NCI-H1092 treated with DMSO at 0.1 percent for 48 hours (cell line): Measurements from ENCODE around the gene ALKBH8.
"Not testable (repeated sequence)": the region's sequence is repeated elsewhere in the genome, so short reads cannot be mapped to it uniquely, and the experiment has no call there.

Experiments
- DNase-seq: peaks from one replicate; lab custom pipeline; 2025; lab: John Stamatoyannopoulos, UW

Gene ALKBH8

GRCh38 chr11:107565219-107565937 is at the start of gene ALKBH8:
Gene ALKBH8 (minus strand): TSS chr11:107565735. CDS start chr11:107560893, 4,842 bp downstream.
- peak; percentile 79 for DNase-seq

GRCh38 chr11:107612445-107612844 is 46.9 kb upstream of the ALKBH8 start:
- DNase-seq = no peak

GRCh38 chr11:107609400-107610218 is 44.1 kb upstream of the ALKBH8 start:
- DNase-seq = no peak

- DNase-seq = no peak
Observed at GRCh38 chr11:107608809-107609208, 43.3 kb upstream of the ALKBH8 start.

- no peak for DNase-seq
Observed at GRCh38 chr11:107606141-107606540, 40.6 kb upstream of the ALKBH8 start.

GRCh38 chr11:107605061-107606006 is 39.8 kb upstream of the ALKBH8 start:
- DNase-seq = no peak

GRCh38 chr11:107598225-107599139 is 32.9 kb upstream of the ALKBH8 start:
- DNase-seq = no peak

- DNase-seq = no peak
Observed at GRCh38 chr11:107594736-107595135, 29.2 kb upstream of the ALKBH8 start.

GRCh38 chr11:107593951-107594350 is 28.4 kb upstream of the ALKBH8 start:
- DNase-seq = no peak

- no peak for DNase-seq
Observed at GRCh38 chr11:107592813-107593212, 27.3 kb upstream of the ALKBH8 start.

GRCh38 chr11:107592231-107592590 is 26.7 kb upstream of the ALKBH8 start:
- DNase-seq = no peak

- DNase-seq = no peak
Observed at GRCh38 chr11:107591378-107592230, 26.1 kb upstream of the ALKBH8 start.

- DNase-seq = peak; percentile 18
Observed at GRCh38 chr11:107590460-107591377, 25.2 kb upstream of the ALKBH8 start, which contains the start of gene ELMOD1. Gene ELMOD1 (plus strand): TSS chr11:107591147. CDS start chr11:107618190, 27,043 bp downstream.

- DNase-seq = no peak
Observed at GRCh38 chr11:107587306-107587979, 21.9 kb upstream of the ALKBH8 start.

GRCh38 chr11:107583629-107584195 is 18.2 kb upstream of the ALKBH8 start:
- no peak for DNase-seq

GRCh38 chr11:107581147-107581546 is 15.6 kb upstream of the ALKBH8 start:
- DNase-seq = no peak

- DNase-seq = not testable (repeated sequence)
Observed at GRCh38 chr11:107579169-107579568, 13.6 kb upstream of the ALKBH8 start.

- no peak for DNase-seq
Observed at GRCh38 chr11:107577346-107577711, 11.8 kb upstream of the ALKBH8 start.
